Liver (tissue), 9 donors: ENCODE measurements around the gene NCR1. TPM values are rescaled to one million over a fixed set of nuclear protein-coding genes. Genes with fewer than 3 reads are reported as not detected.
"Not testable (repeated sequence)": the region's sequence is repeated elsewhere in the genome, so short reads cannot be mapped to it uniquely, and the experiment has no call there.

Experiments
- DNase-seq: peaks from one replicate; pipeline ENCODE4 v3.0.0-alpha.2; 2017; ENCODE audit warnings: low spot score
- H3K27ac ChIP-seq, 2 donors: one replicate each; pipeline ENCODE4 v1.7.0; 2013; ENCODE audit warnings: inconsistent platforms in 2 of 2, low read length in 2 of 2, control low read depth in 1 of 2, low read depth in 1 of 2, mild to moderate bottlenecking in 1 of 2
- H3K27me3 ChIP-seq, 4 donors: one replicate each; pipeline versions ENCODE4 v1.6.1 to v1.7.0; 2013; ENCODE audit warnings: low read length in 3 of 4, inconsistent platforms in 1 of 4, mild to moderate bottlenecking in 1 of 4, moderate library complexity in 1 of 4; ENCODE audit not compliant: control insufficient read depth in 4 of 4, insufficient read depth in 4 of 4
- H3K36me3 ChIP-seq, 4 donors: one replicate each; pipeline versions ENCODE4 v1.6.1 to v1.7.0; 2013; ENCODE audit warnings: low read length in 3 of 4, mild to moderate bottlenecking in 3 of 4, low read depth in 1 of 4, moderate library complexity in 1 of 4; ENCODE audit not compliant: control insufficient read depth in 4 of 4, insufficient read depth in 3 of 4
- H3K4me1 ChIP-seq, 4 donors: one replicate each; pipeline versions ENCODE4 v1.6.1 to v1.7.0; 2013; ENCODE audit warnings: low read length in 3 of 4, mild to moderate bottlenecking in 3 of 4, moderate library complexity in 1 of 4; ENCODE audit not compliant: control insufficient read depth in 4 of 4, insufficient read depth in 4 of 4
- H3K4me3 ChIP-seq, 3 donors: one replicate each; pipeline versions ENCODE4 v1.6.1 to v1.7.0; 2013; ENCODE audit warnings: low read length in 3 of 3, control low read depth in 1 of 3, low read depth in 1 of 3, mild to moderate bottlenecking in 1 of 3
- H3K9ac ChIP-seq, 2 donors: one replicate each; pipeline ENCODE4 v1.7.0; 2013; ENCODE audit warnings: low read length in 2 of 2, mild to moderate bottlenecking in 2 of 2, moderate library complexity in 2 of 2, control low read depth in 1 of 2, low read depth in 1 of 2
- H3K9me3 ChIP-seq, 4 donors: one replicate each; pipeline versions ENCODE4 v1.6.1 to v1.7.0; 2013; ENCODE audit warnings: low read length in 3 of 4; ENCODE audit not compliant: control insufficient read depth in 4 of 4
- CTCF ChIP-seq: fragments of 150-350 bp; IDR thresholded peaks from 2 replicates; pipeline ENCODE4 v1.5.1; 2017; ENCODE audit warnings: improper control_type of control experiment, low read depth, low read length; ENCODE audit not compliant: missing input control
- FOXA1 ChIP-seq: IDR thresholded peaks from 2 replicates; pipeline ENCODE4 v1.6.1; 2016; ENCODE audit warnings: antibody characterized with exemption
- HNF4G ChIP-seq: IDR thresholded peaks from 2 replicates; pipeline ENCODE4 v1.6.1; 2016; ENCODE audit warnings: antibody characterized with exemption
- JUND ChIP-seq, 2 donors: IDR thresholded peaks; 2 replicates each; pipeline ENCODE4 v1.6.1; 2016; ENCODE audit warnings: antibody characterized with exemption in 2 of 2
- MAX ChIP-seq: IDR thresholded peaks from 2 replicates; pipeline ENCODE4 v1.6.1; 2016; ENCODE audit warnings: antibody characterized with exemption
- RAD21 ChIP-seq, 2 donors: IDR thresholded peaks; 2 replicates each; pipeline ENCODE4 v1.6.1; 2016; ENCODE audit warnings: antibody characterized with exemption in 2 of 2, mild to moderate bottlenecking in 2 of 2
- SP1 ChIP-seq: IDR thresholded peaks from 2 replicates; pipeline ENCODE4 v1.6.1; 2018; ENCODE audit warnings: antibody characterized with exemption, mild to moderate bottlenecking
- YY1 ChIP-seq: IDR thresholded peaks from 2 replicates; pipeline ENCODE4 v1.6.1; 2016; ENCODE audit warnings: antibody characterized with exemption, mild to moderate bottlenecking
- WGBS: extraction: QIAGEN DNeasy Blood & Tissue Kit; methylation state at CpG from one replicate; pipeline ENCODE4 v1.1.7; 2013; 5-methylcytosine and 5-hydroxymethylcytosine counted together
- polyA plus RNA-seq, 2 donors: library from polyadenylated mRNA; stranded (reverse) in 1 of 2; unstranded in 1 of 2; fragments of 200-250 nt in 1 of 2; fragments of >200 nt in 1 of 2; fragmentation: Nextera tagmentation in 1 of 2; extraction: Ambion mirVana in 1 of 2; gene quantifications; one replicate each; pipeline versions ENCODE4 v1.2.1 to v1.2.3, GENCODE V29; 2013 to 2015
- total RNA-seq, 2 donors: library from RNA; depleted of rRNA; stranded (reverse); fragments of >200 nt; gene quantifications; one replicate each; pipeline ENCODE4 v1.2.3, GENCODE V29; 2014
- donor health status: healthy.
- donor health status: healthy.
- donor health status: healthy.
- donor health status: healthy.
- donor health status: healthy.

The NCR1 gene
- total and polyA plus RNA-seq, 4 donors: 0.37 to 1.8 (median 0.91) TPM

- no peak for DNase-seq
- TF ChIP-seq SP1 (no peak), YY1 (no peak), RAD21 (IDR thresholded peaks at IDR 0.05) (no peak)
- 37% methylated on average over 2 of the region's 2 CpGs for whole genome bisulfite sequencing
- H3K27me3 ChIP-seq: no peaks in the 10 kb centered on the region
- no peaks in the 10 kb centered on the region for H3K4me1 ChIP-seq
- peaks cover 0 to 2% (median 0%) of the 10 kb centered on the region in 4 donors for H3K9me3 ChIP-seq
- H3K36me3 ChIP-seq: no peaks in the 10 kb centered on the region
- no peak overlapping the region for H3K4me3 ChIP-seq
- no peak overlapping the region for H3K9ac ChIP-seq
- no peak overlapping the region for H3K27ac ChIP-seq
Observed at GRCh38 chr19:54949412-54949811, 43.5 kb downstream of the NCR1 start.

GRCh38 chr19:54950580-54950979, 44.6 kb downstream of the NCR1 start:
- not testable (repeated sequence) for H3K27ac ChIP-seq, H3K9ac ChIP-seq, H3K9me3 ChIP-seq, H3K4me1 ChIP-seq, H3K36me3 ChIP-seq, H3K4me3 ChIP-seq, H3K27me3 ChIP-seq, DNase-seq
- WGBS: 57% methylated on average over 10 of the region's 10 CpGs

GRCh38 chr19:54952591-54953344, 46.8 kb downstream of the NCR1 start:
- Histone ChIP-seq H3K9me3 (peaks cover 0 to 2% (median 0%) of the 10 kb centered on the region in 4 donors), H3K9ac (no peak overlapping the region), H3K4me3 (no peak overlapping the region), H3K36me3 (no peaks in the 10 kb centered on the region), H3K27me3 (no peaks in the 10 kb centered on the region), H3K27ac (no peak overlapping the region), H3K4me1 (no peaks in the 10 kb centered on the region)
- WGBS: 81% methylated on average over 23 of the region's 23 CpGs
- DNase-seq: no peak
- TF ChIP-seq FOXA1: no peak
- no peak for TF ChIP-seq RAD21 (IDR thresholded peaks at IDR 0.05)
- no peak for TF ChIP-seq MAX
- no peak for TF ChIP-seq HNF4G
- no peak for TF ChIP-seq JUND (IDR thresholded peaks at IDR 0.05)

- H3K9ac ChIP-seq, H3K27ac ChIP-seq, H3K9me3 ChIP-seq, H3K36me3 ChIP-seq, H3K4me3 ChIP-seq, DNase-seq, H3K27me3 ChIP-seq, H3K4me1 ChIP-seq: not testable (repeated sequence)
- WGBS: 73% methylated on average over 10 of the region's 10 CpGs
Observed at GRCh38 chr19:54953345-54953713, 47.4 kb downstream of the NCR1 start.

- TF ChIP-seq SP1: no peak
- no peak for TF ChIP-seq CTCF
- no peak overlapping the region for H3K9ac ChIP-seq
- no peak overlapping the region for H3K4me3 ChIP-seq
- no peak overlapping the region for H3K27ac ChIP-seq
- DNase-seq: no peak
- no peaks in the 10 kb centered on the region for H3K27me3 ChIP-seq
- no peaks in the 10 kb centered on the region for H3K36me3 ChIP-seq
- H3K4me1 ChIP-seq: no peaks in the 10 kb centered on the region
- WGBS: 86% methylated on average over 11 of the region's 11 CpGs
- H3K9me3 ChIP-seq: peaks cover 0 to 2% (median 0%) of the 10 kb centered on the region in 4 donors
Observed at GRCh38 chr19:54955376-54955775, 49.4 kb downstream of the NCR1 start.
